Activated naive CD8-positive, alpha-beta T cell treated with anti-CD3 and anti-CD28 coated beads, Interleukin-2, amount 10 ng/mL, durations not matched to agents 7 days and 5 days (primary cell): ENCODE measurements around the gene NEXN. TPM values are rescaled to one million over a fixed set of nuclear protein-coding genes. Genes with fewer than 3 reads are reported as not detected.
A peak's percentile ranks its signal among the peaks of the same experiment; 100 is the strongest.

Source experiments
- ATAC-seq: fragments of 150-1000 bp; cut with Tn5 transposase; one replicate; pipeline ENCODE4 v1.10.0; 2021; ENCODE audit warnings: low read depth, moderate library complexity
- POLR2A ChIA-PET: fragments of 350-600 bp; sonication (Branson Sonifier 250); formaldehyde crosslinking; loops from one replicate; lab custom pipeline; 2021; ENCODE audit warnings: antibody characterized with exemption; lab: Charles Lee
- DNase-seq: peaks from one replicate; pipeline ENCODE4 v3.0.0; 2021
- H3K27ac Mint-ChIP-seq: one replicate; pipeline ENCODE4 v1.8.0; 2022; ENCODE audit warnings: mild to moderate bottlenecking, mixed read lengths
- H3K27me3 Mint-ChIP-seq: one replicate; pipeline ENCODE4 v1.8.0; 2022; ENCODE audit warnings: mild to moderate bottlenecking, moderate library complexity, mixed read lengths
- H3K36me3 Mint-ChIP-seq: one replicate; pipeline ENCODE4 v1.8.0; 2021; ENCODE audit warnings: mild to moderate bottlenecking, mixed read lengths
- H3K4me1 Mint-ChIP-seq: one replicate; pipeline ENCODE4 v1.8.0; 2021; ENCODE audit warnings: mixed read lengths
- H3K4me3 Mint-ChIP-seq: one replicate; pipeline ENCODE4 v1.8.0; 2022; ENCODE audit warnings: mild to moderate bottlenecking, moderate library complexity, mixed read lengths
- H3K9me3 Mint-ChIP-seq: one replicate; pipeline ENCODE4 v1.8.0; 2021; ENCODE audit warnings: mixed read lengths
- total RNA-seq, 2 experiments: library from RNA; stranded (reverse); gene quantifications; one replicate each; pipeline ENCODE4 v1.2.3, GENCODE V29; 2021

NEXN gene
- total RNA-seq = 1 to 10 TPM; 2.0 to 3.0 TPM

GRCh38 chr1:77888081-77888780, at the start of gene NEXN:
Gene NEXN, plus strand, starts transcription at chr1:77888624. Its CDS starts 27,483 bp downstream, at chr1:77916107.
- Mint-ChIP-seq H3K4me3 (peak within 1 kb of the TSS; percentile 69), H3K36me3 (peaks cover 2% of the 10 kb centered on the region), H3K27me3 (peaks cover 23% of the 10 kb centered on the region), H3K9me3 (no peaks in the 10 kb centered on the region), H3K27ac (no peak within 1 kb of the TSS), H3K4me1 (peaks cover 7% of the 10 kb centered on the region)
- DNase-seq = peak; percentile 34
- POLR2A ChIA-PET = no interaction called here
- ATAC-seq = peak; percentile 23

- H3K27me3 Mint-ChIP-seq = no peaks in the 10 kb centered on the region
- no peak for ATAC-seq
- H3K9me3 Mint-ChIP-seq = no peaks in the 10 kb centered on the region
- POLR2A ChIA-PET = no interaction called here
- DNase-seq = no peak
- H3K4me1 Mint-ChIP-seq = no peaks in the 10 kb centered on the region
- peaks cover 15% of the 10 kb centered on the region for H3K36me3 Mint-ChIP-seq
- no peak overlapping the region for H3K27ac Mint-ChIP-seq
- no peak overlapping the region for H3K4me3 Mint-ChIP-seq
Observed at GRCh38 chr1:77841574-77841973, 46.9 kb upstream of the NEXN start.

- POLR2A ChIA-PET = no interaction called here
- H3K27ac Mint-ChIP-seq = no peak overlapping the region
- ATAC-seq (no peak), DNase-seq (no peak)
- H3K4me3 Mint-ChIP-seq = no peak overlapping the region
- H3K4me1 Mint-ChIP-seq = no peaks in the 10 kb centered on the region
- H3K36me3 Mint-ChIP-seq = peaks cover 19% of the 10 kb centered on the region
- no peaks in the 10 kb centered on the region for H3K9me3 Mint-ChIP-seq
- H3K27me3 Mint-ChIP-seq = no peaks in the 10 kb centered on the region
Observed at GRCh38 chr1:77845951-77846350, 42.5 kb upstream of the NEXN start.

- ATAC-seq (no peak), DNase-seq (no peak)
- H3K4me3 Mint-ChIP-seq = no peak overlapping the region
- POLR2A ChIA-PET = no interaction called here
- H3K4me1 Mint-ChIP-seq = no peaks in the 10 kb centered on the region
- no peak overlapping the region for H3K27ac Mint-ChIP-seq
- H3K36me3 Mint-ChIP-seq = peaks cover 19% of the 10 kb centered on the region
- no peaks in the 10 kb centered on the region for H3K9me3 Mint-ChIP-seq
- no peaks in the 10 kb centered on the region for H3K27me3 Mint-ChIP-seq
Observed at GRCh38 chr1:77846966-77847365, 41.5 kb upstream of the NEXN start.

GRCh38 chr1:77847621-77848080, 40.8 kb upstream of the NEXN start:
- POLR2A ChIA-PET = no interaction called here
- no peak for DNase-seq

GRCh38 chr1:77850082-77850481, 38.3 kb upstream of the NEXN start:
- Mint-ChIP-seq H3K27me3 (no peaks in the 10 kb centered on the region), H3K4me1 (no peaks in the 10 kb centered on the region), H3K9me3 (peaks cover 4% of the 10 kb centered on the region), H3K4me3 (no peak overlapping the region), H3K36me3 (peaks cover 32% of the 10 kb centered on the region), H3K27ac (no peak overlapping the region)
- ATAC-seq (no peak), DNase-seq (no peak)
- POLR2A ChIA-PET = no interaction called here

More at GRCh38 chr1:77847621-77848080, 40.8 kb upstream of the NEXN start:
- Mint-ChIP-seq H3K9me3 (no peaks in the 10 kb centered on the region), H3K27me3 (no peaks in the 10 kb centered on the region), H3K36me3 (peaks cover 20% of the 10 kb centered on the region), H3K4me3 (no peak overlapping the region), H3K27ac (no peak overlapping the region), H3K4me1 (no peaks in the 10 kb centered on the region)
- ATAC-seq = peak; percentile 36

GRCh38 chr1:77857552-77857951, 30.9 kb upstream of the NEXN start:
- H3K27me3 Mint-ChIP-seq = no peaks in the 10 kb centered on the region
- peaks cover 17% of the 10 kb centered on the region for H3K9me3 Mint-ChIP-seq
- ATAC-seq = no peak
- peaks cover 6% of the 10 kb centered on the region for H3K4me1 Mint-ChIP-seq
- POLR2A ChIA-PET = interaction anchor here (1.3 kb wide), 1 partner anchor 78 kb away, joined by 5 read pairs; the partner anchor contains the start of gene MIGA1
- H3K27ac Mint-ChIP-seq = no peak overlapping the region
- H3K4me3 Mint-ChIP-seq = no peak overlapping the region
- DNase-seq = no peak
- H3K36me3 Mint-ChIP-seq = peaks cover 55% of the 10 kb centered on the region

GRCh38 chr1:77858725-77859124, 29.7 kb upstream of the NEXN start:
- DNase-seq (no peak), ATAC-seq (no peak)
- Mint-ChIP-seq H3K36me3 (peaks cover 55% of the 10 kb centered on the region), H3K4me1 (peaks cover 6% of the 10 kb centered on the region), H3K27me3 (no peaks in the 10 kb centered on the region), H3K9me3 (peaks cover 17% of the 10 kb centered on the region), H3K4me3 (no peak overlapping the region), H3K27ac (no peak overlapping the region)
- POLR2A ChIA-PET = interaction anchor here (1.3 kb wide), 1 partner anchor 79 kb away, joined by 5 read pairs; the partner anchor contains the start of gene MIGA1

- peaks cover 50% of the 10 kb centered on the region for H3K36me3 Mint-ChIP-seq
- POLR2A ChIA-PET = no interaction called here
Observed at GRCh38 chr1:77859248-77859647, 29.2 kb upstream of the NEXN start.

GRCh38 chr1:77866296-77866695, 22.1 kb upstream of the NEXN start:
- POLR2A ChIA-PET = no interaction called here
- H3K36me3 Mint-ChIP-seq = peaks cover 17% of the 10 kb centered on the region
- H3K4me1 Mint-ChIP-seq = no peaks in the 10 kb centered on the region

More at GRCh38 chr1:77859248-77859647, 29.2 kb upstream of the NEXN start:
- H3K27ac Mint-ChIP-seq = no peak overlapping the region
- no peak for DNase-seq
- H3K27me3 Mint-ChIP-seq = no peaks in the 10 kb centered on the region
- peaks cover 6% of the 10 kb centered on the region for H3K4me1 Mint-ChIP-seq
- ATAC-seq = no peak
- peaks cover 17% of the 10 kb centered on the region for H3K9me3 Mint-ChIP-seq
- no peak overlapping the region for H3K4me3 Mint-ChIP-seq

GRCh38 chr1:77872645-77873044, 15.8 kb upstream of the NEXN start:
- Mint-ChIP-seq H3K36me3 (peaks cover 8% of the 10 kb centered on the region), H3K9me3 (no peaks in the 10 kb centered on the region), H3K4me3 (no peak overlapping the region), H3K4me1 (no peaks in the 10 kb centered on the region), H3K27me3 (no peaks in the 10 kb centered on the region), H3K27ac (no peak overlapping the region)
- DNase-seq (no peak), ATAC-seq (no peak)
- POLR2A ChIA-PET = no interaction called here

More at GRCh38 chr1:77866296-77866695, 22.1 kb upstream of the NEXN start:
- no peak overlapping the region for H3K27ac Mint-ChIP-seq
- ATAC-seq (no peak), DNase-seq (no peak)
- H3K9me3 Mint-ChIP-seq = no peaks in the 10 kb centered on the region
- no peaks in the 10 kb centered on the region for H3K27me3 Mint-ChIP-seq
- no peak overlapping the region for H3K4me3 Mint-ChIP-seq

- no peak for ATAC-seq
Observed at GRCh38 chr1:77873461-77873860, 15.0 kb upstream of the NEXN start.

GRCh38 chr1:77874804-77875445, 13.5 kb upstream of the NEXN start:
- ATAC-seq = no peak
- Mint-ChIP-seq H3K36me3 (peaks cover 7% of the 10 kb centered on the region), H3K27ac (no peak overlapping the region), H3K27me3 (no peaks in the 10 kb centered on the region), H3K9me3 (no peaks in the 10 kb centered on the region), H3K4me1 (no peaks in the 10 kb centered on the region), H3K4me3 (no peak overlapping the region)
- DNase-seq = no peak
- POLR2A ChIA-PET = no interaction called here

More at GRCh38 chr1:77873461-77873860, 15.0 kb upstream of the NEXN start:
- no peaks in the 10 kb centered on the region for H3K27me3 Mint-ChIP-seq
- H3K9me3 Mint-ChIP-seq = no peaks in the 10 kb centered on the region
- no peak overlapping the region for H3K4me3 Mint-ChIP-seq
- no peaks in the 10 kb centered on the region for H3K4me1 Mint-ChIP-seq
- no peak overlapping the region for H3K27ac Mint-ChIP-seq
- peaks cover 9% of the 10 kb centered on the region for H3K36me3 Mint-ChIP-seq
- DNase-seq = no peak
- POLR2A ChIA-PET = no interaction called here

- POLR2A ChIA-PET = no interaction called here
- no peaks in the 10 kb centered on the region for H3K27me3 Mint-ChIP-seq
- ATAC-seq = no peak
Observed at GRCh38 chr1:77876884-77877283, 11.5 kb upstream of the NEXN start.

More at GRCh38 chr1:77876884-77877283, 11.5 kb upstream of the NEXN start:
- H3K9me3 Mint-ChIP-seq = no peaks in the 10 kb centered on the region
- H3K36me3 Mint-ChIP-seq = peaks cover 10% of the 10 kb centered on the region
- H3K4me1 Mint-ChIP-seq = no peaks in the 10 kb centered on the region
- no peak overlapping the region for H3K4me3 Mint-ChIP-seq
- H3K27ac Mint-ChIP-seq = no peak overlapping the region
- no peak for DNase-seq
